ENCODE measurements around the gene SCAI. TPM values are rescaled to one million over a fixed set of nuclear protein-coding genes. Genes with fewer than 3 reads are reported as not detected.

SCAI gene
- total RNA-seq, 1 donor from 2014 or later = 6.4 TPM

Other genes starting within 250 kb of the SCAI start
- gene GOLGA1, start 202.4 kb downstream of the SCAI start, total RNA-seq = 21.3 TPM
- 52.7 TPM for gene PPP6C, start 46.3 kb upstream of the SCAI start, total RNA-seq
- gene RABEPK, start 57.0 kb upstream of the SCAI start, total RNA-seq = 19.8 TPM
- 286 TPM for gene HSPA5, start 97.8 kb upstream of the SCAI start, total RNA-seq
- 66.8 TPM for gene GAPVD1, start 118.3 kb upstream of the SCAI start, total RNA-seq

Data from mesenteric fat pad (tissue), 1 donor.